Body of pancreas (tissue), 4 donors: ENCODE measurements around the gene PIP4K2C. TPM values are rescaled to one million over a fixed set of nuclear protein-coding genes. Genes with fewer than 3 reads are reported as not detected.
"Not testable (repeated sequence)": the region's sequence is repeated elsewhere in the genome, so short reads cannot be mapped to it uniquely, and the experiment has no call there.

Source experiments
- ATAC-seq: fragments of 150-250 bp; one replicate; pipeline ENCODE4 v1.9.1; 2016
- DNase-seq, 4 donors: peaks; one replicate each; pipeline ENCODE4 v3.0.0-alpha.2; 2019
- H3K27ac ChIP-seq, 4 donors: fragments of 200-600 bp; sonication (generic); 1 replicate in 3 of 4; 2 replicates in 1 of 4; pipeline versions ENCODE4 v1.5.1 to v1.6.1; 2016 to 2019; ENCODE audit warnings: mild to moderate bottlenecking in 1 of 4, mixed read lengths in 1 of 4, moderate library complexity in 1 of 4
- H3K27me3 ChIP-seq, 2 donors: fragments of 200-600 bp; sonication (generic); one replicate each; pipeline ENCODE4 v1.6.0; 2016; ENCODE audit warnings: mild to moderate bottlenecking in 1 of 2
- H3K36me3 ChIP-seq, 2 donors: fragments of 200-600 bp; sonication (generic); replicated peaks in 1 of 2; 2 replicates each; pipeline ENCODE4 v1.5.1; 2016; ENCODE audit warnings: low read depth in 2 of 2; ENCODE audit not compliant: insufficient read depth in 1 of 2
- H3K4me1 ChIP-seq: fragments of 200-600 bp; sonication (generic); one replicate; pipeline ENCODE4 v1.6.0; 2016
- H3K4me3 ChIP-seq, 2 donors: fragments of 200-600 bp; sonication (generic); 1 replicate in 1 of 2; 2 replicates in 1 of 2; pipeline ENCODE4 v1.5.1; 2016 to 2019
- H3K9me3 ChIP-seq, 3 donors: fragments of 200-600 bp; sonication (generic); 1 replicate in 2 of 3; 2 replicates in 1 of 3; pipeline ENCODE4 v1.5.1; 2016
- CTCF ChIP-seq, 7 experiments: fragments of 450-650 bp in 4 of 7; fragments of 200-600 bp in 3 of 7; sonication (generic) in 3 of 7; IDR thresholded peaks; one replicate each; pipeline ENCODE4 v1.5.1; 2016 to 2019; ENCODE audit warnings: antibody characterized with exemption in 7 of 7
- POLR2A ChIP-seq, 3 donors: fragments of 450-650 bp; IDR thresholded peaks; one replicate each; pipeline ENCODE4 v1.6.1; 2016; ENCODE audit warnings: antibody characterized with exemption in 3 of 3, mild to moderate bottlenecking in 2 of 3
- WGBS, 2 donors: methylation state at CpG; one replicate each; pipeline ENCODE4 v1.1.5; 2017; 5-methylcytosine and 5-hydroxymethylcytosine counted together
- intact Hi-C: fragments of 100-400 bp; cut with DNase I; formaldehyde crosslinking; loops from one replicate; pipeline ENCODE4 v1.15.1; 2023
- total RNA-seq, 2 donors: library from RNA; depleted of rRNA; stranded (reverse); fragments of >200 nt; gene quantifications; one replicate each; pipeline ENCODE4 v1.1.0, GENCODE V29; 2016

The PIP4K2C gene
- total RNA-seq, 2 donors from 2014 or later, result 12.2 to 48.0 TPM

GRCh38 chr12:57617942-57618341 is 26.9 kb downstream of the PIP4K2C start:
- intact Hi-C loops, result no loop called here
- DNase-seq, result no peak
- Histone ChIP-seq H3K27me3 (peaks cover 0 to 17% of the 10 kb centered on the region in 2 donors), H3K4me1 (peaks cover 21% of the 10 kb centered on the region), H3K9me3 (no peaks in the 10 kb centered on the region), H3K27ac (no peak overlapping the region), H3K4me3 (no peak overlapping the region), H3K36me3 (no peaks in the 10 kb centered on the region)
- 55 to 63% methylated on average over 8 to 11 of the region's 11 CpGs for WGBS, 2 donors
- no peak for ATAC-seq
- no peak for TF ChIP-seq POLR2A (IDR thresholded peaks at IDR 0.05)
- no peak for TF ChIP-seq CTCF (IDR thresholded peaks at IDR 0.05)

- 94 to 96% methylated on average over 6 of the region's 6 CpGs for WGBS, 2 donors
- DNase-seq, H3K36me3 ChIP-seq, H3K4me3 ChIP-seq, intact Hi-C loops, H3K27ac ChIP-seq, H3K9me3 ChIP-seq, ATAC-seq: not testable (repeated sequence)
- Histone ChIP-seq H3K27me3 (peaks cover 0 to 17% of the 10 kb centered on the region in 2 donors), H3K4me1 (peaks cover 21% of the 10 kb centered on the region)
Measured at GRCh38 chr12:57618431-57618830, 27.4 kb downstream of the PIP4K2C start.

- intact Hi-C loops, result no loop called here
- Histone ChIP-seq H3K27ac (no peak overlapping the region), H3K4me3 (no peak overlapping the region), H3K4me1 (peaks cover 21% of the 10 kb centered on the region), H3K27me3 (peaks cover 0 to 17% of the 10 kb centered on the region in 2 donors), H3K9me3 (no peaks in the 10 kb centered on the region), H3K36me3 (no peaks in the 10 kb centered on the region)
- WGBS, 2 donors, result 47 to 59% methylated on average over 16 of the region's 16 CpGs
- ATAC-seq, result no peak
- DNase-seq, result no peak
- no peak for TF ChIP-seq POLR2A (IDR thresholded peaks at IDR 0.05)
- TF ChIP-seq CTCF (IDR thresholded peaks at IDR 0.05), result no peak
Measured at GRCh38 chr12:57618966-57619433, 28.0 kb downstream of the PIP4K2C start.

GRCh38 chr12:57619434-57620244 is 28.6 kb downstream of the PIP4K2C start:
- intact Hi-C loops, result no loop called here
- Histone ChIP-seq H3K27ac (no peak overlapping the region), H3K9me3 (no peaks in the 10 kb centered on the region), H3K27me3 (peaks cover 0 to 17% of the 10 kb centered on the region in 2 donors), H3K4me1 (peaks cover 21% of the 10 kb centered on the region), H3K36me3 (no peaks in the 10 kb centered on the region), H3K4me3 (no peak overlapping the region)
- 12 to 17% methylated on average over 31 to 46 of the region's 46 CpGs for WGBS, 2 donors
- DNase-seq (peak in 2 of 4 donors; percentile 51 to 53), ATAC-seq (peak; percentile 47)
- TF ChIP-seq POLR2A (IDR thresholded peaks at IDR 0.05), result no peak
- no peak for TF ChIP-seq CTCF (IDR thresholded peaks at IDR 0.05)

- peaks cover 0 to 17% of the 10 kb centered on the region in 2 donors for H3K27me3 ChIP-seq
- peaks cover 21% of the 10 kb centered on the region for H3K4me1 ChIP-seq
- 15 to 20% methylated on average over 11 to 13 of the region's 13 CpGs for WGBS, 2 donors
- TF ChIP-seq CTCF (IDR thresholded peaks at IDR 0.05), result no peak
- no peak for TF ChIP-seq POLR2A (IDR thresholded peaks at IDR 0.05)
- intact Hi-C loops, result no loop called here
- H3K36me3 ChIP-seq, result no peaks in the 10 kb centered on the region
- H3K27ac ChIP-seq, result no peak overlapping the region
- DNase-seq, result no peak
- no peak for ATAC-seq
- no peaks in the 10 kb centered on the region for H3K9me3 ChIP-seq
- no peak overlapping the region for H3K4me3 ChIP-seq
Measured at GRCh38 chr12:57620245-57620935, 29.4 kb downstream of the PIP4K2C start.
